ENCODE results near the gene NFATC2.
"Not testable (repeated sequence)": the region's sequence is repeated elsewhere in the genome, so short reads cannot be mapped to it uniquely, and the experiment has no call there.

The NFATC2 gene

DNA sequence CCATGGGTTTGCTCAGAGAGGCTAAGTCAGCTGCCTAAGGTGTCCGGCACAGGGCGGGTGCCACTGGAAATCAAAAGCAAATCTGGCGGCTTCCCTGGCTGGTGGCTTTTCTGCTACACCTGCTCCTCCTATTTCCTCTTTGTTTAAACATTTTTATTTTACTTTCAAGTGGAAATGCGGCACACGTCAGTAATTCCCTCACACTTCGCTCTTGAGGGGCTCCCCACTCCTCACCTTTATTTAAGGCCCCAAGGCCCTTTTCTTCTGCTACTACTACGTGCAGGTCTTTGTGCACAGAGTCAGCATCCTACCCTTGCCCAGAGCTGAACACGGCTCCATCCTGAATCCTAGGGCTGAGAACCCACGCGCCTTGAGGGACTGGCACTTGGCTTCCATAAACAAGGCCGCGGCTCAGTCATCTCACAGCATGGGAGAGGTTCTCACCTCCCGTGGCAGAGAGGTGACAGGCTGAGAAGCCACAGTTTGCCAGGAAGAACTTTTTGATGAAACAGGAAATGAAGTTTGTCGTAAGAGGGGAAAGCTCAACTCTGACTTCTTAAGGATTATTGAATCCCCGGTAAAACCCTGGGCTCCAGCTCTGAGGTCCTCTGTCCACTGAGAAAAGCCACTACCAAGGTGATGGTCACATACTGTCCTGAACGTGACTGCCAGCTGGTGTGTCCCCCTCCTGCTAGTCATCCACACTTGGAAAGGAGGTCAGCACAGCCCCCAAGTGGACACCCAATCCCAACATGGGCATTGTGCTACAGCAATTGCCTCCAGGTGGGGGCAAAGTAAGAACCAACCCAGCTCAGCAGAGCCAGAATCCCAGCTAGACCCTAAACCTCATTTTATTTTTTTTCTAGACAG is 48.0 kb downstream of the NFATC2 start:
- no peak for DNase-seq (ENCODE audit: low spot score)

DNA sequence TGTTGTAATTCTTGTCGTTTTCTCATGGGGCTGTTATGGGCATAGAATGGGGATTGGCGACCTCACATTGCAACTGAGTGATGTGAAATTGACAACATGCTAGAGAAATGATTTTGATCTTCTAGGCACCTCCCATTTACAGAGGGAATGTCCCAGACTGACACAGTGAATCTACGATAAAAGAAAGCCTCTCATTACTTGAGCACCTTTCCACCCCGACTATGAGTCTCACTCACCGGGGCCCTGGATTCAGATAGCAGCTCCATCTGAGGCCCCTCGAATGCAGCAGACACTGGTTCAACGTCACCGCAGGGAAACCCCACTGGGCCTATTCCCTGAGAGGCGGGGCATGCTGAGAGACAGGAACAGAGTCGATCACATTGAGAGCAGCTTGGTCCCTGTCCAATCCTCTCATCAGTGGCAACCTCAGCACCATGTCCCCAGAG is 49.1 kb downstream of the NFATC2 start:
- no peak for DNase-seq (ENCODE audit: low spot score)

DNA sequence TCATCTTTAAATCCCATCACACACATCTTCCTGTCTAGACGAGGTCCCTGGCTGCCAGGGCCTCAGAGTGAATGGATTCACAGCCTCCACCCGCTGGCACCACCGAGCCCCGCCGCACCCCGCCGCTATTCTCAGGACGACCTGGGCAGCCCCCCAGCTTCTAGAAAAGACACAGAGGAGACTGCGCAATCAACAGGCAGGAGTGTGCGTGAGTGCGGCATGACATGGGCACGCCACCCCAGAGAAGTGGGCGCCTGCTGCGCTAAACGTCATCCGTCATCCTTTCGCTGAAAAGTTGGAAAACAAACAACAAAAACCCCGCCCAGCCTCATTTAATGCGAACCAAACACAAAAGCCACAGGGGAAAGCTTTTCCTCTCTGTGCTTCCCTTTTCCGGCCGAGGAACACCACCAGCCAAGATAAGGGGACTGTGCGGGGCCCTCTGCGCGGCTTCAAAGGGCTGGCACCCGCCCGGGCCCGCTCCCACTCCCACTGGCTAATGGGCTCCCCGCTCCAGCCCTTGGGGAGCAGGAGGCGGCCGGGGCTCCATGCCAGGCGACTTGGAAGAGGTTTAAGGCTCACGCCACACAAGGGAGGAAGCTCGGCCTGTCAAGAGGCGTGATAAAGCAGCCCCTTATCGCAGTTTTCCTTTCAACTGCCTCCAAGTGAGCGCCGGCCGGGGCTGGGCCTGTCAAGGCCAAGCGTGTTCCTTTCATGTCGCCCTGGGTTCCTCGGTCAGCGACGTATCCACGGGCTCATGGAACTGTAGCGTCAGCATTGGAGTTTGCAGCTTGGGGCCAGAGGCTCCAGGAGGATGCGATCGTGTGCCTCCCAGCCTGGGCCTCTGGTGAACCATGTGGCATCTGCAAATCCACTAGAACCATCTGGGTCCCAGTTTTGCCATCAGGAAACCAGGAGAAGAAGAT is 50.1 kb downstream of the NFATC2 start:
- peak; percentile 30 for DNase-seq (ENCODE audit: low spot score)

DNA sequence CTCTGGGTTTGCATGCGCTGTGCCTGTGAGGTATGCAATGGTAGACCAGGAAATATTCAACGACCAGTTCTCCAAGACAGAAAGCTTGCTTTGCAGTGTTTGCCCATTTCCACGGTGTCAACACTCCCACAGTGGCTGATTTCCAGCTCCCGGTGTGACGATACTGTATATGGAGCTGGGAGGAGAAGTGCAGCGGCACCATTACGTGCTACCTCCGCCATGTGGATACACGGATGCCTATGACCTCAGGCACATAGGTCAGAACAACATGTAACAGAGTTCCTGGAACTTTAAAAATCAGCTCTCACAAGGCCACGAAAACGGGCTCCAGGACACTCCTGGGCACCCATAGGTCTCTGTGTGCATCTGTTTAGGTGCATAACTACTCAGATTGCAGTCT is 51.1 kb downstream of the NFATC2 start:
- DNase-seq (ENCODE audit: low spot score) = no peak

DNA sequence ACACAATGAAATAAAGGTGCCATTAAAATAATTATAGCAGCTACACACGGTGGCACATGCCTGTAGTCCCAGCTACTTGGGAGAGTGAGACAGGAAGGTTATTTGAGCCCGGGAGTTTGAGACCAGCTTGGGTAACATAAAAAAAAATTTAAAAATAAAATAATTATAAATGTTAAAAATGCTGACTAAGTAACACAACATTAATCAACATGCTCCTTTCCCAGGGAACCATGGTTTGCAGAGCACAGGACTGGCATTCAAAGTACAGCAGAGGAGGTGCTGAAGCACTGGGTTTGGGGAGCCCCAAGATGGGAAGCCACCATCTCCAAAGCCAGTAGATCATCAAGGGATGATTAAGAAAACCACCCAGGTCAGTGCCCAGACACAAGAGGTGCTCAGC is 51.9 kb downstream of the NFATC2 start:
- no peak for DNase-seq (ENCODE audit: low spot score)

DNA sequence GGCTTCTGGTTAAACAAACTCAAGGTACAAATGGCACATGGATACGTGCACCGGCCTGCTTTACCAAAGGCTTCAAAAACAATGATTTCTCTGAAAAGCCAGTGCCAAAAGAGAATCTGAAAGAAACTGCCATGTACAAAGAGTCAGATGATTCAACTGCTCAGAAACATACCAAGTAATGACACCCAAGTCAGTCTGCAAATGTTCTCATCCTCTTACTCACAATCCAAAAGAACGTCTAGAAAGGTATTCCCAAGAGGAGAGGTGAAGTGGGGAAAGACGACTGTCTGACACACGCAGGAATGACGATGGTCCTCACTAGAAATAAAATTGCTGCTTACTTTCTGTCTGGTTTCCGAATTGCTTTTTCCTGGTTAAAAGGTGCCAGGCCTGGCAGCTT is 52.9 kb downstream of the NFATC2 start:
- no peak for DNase-seq (ENCODE audit: low spot score)

DNA sequence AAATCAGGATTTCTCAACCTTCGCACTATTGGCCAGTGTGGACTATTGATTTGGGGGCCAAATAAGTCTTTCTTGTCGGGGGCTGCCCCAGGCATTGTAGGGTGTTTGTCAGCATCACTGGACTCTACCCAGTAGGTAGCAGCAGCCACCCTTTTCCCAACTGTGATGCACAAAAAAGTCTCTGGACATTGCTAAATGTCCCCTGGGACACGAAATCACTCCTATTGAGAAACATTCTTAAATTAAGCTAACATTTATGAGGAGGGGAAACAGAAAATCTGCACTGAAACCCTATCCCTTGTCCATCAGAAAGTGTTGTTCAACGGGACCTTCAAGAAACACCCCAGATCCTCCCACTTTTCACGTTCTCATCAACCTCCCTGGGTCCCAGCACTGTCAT is 54.2 kb downstream of the NFATC2 start:
- DNase-seq (ENCODE audit: low spot score) = no peak

DNA sequence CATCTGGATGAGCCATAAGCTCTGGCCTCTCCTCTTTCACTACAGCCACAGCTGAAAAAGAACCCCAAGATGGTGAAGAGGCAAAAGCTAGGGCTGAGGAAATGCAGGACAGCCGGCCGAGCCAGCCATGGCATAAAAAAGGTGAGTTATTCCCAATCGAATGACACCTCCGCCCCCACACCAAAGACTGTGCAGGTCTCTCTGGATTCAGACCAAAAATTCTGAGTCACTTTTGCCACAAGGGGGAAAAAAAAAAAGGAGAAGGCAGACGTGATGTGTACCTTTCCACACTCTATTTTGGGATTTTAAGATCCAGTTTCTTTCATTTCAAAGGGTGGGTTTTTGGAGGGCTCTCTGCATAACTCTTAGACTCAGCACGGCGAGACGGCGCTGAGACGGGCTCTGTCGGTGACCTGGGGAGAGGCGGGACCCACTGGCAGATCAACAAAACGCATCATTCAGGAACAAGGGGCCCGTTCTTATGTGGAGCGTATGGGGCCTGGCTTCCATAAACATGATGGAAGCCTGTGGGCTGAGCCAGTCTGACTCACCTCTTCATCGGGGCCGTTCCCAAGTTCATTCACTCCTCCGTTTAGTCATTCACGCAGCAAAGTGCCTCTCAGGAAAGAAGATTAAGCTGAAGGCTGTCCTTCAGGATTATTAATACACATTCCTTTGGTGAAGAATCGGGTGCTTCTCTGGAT is 54.8 kb downstream of the NFATC2 start:
- peak; percentile 38 for DNase-seq (ENCODE audit: low spot score)

DNA sequence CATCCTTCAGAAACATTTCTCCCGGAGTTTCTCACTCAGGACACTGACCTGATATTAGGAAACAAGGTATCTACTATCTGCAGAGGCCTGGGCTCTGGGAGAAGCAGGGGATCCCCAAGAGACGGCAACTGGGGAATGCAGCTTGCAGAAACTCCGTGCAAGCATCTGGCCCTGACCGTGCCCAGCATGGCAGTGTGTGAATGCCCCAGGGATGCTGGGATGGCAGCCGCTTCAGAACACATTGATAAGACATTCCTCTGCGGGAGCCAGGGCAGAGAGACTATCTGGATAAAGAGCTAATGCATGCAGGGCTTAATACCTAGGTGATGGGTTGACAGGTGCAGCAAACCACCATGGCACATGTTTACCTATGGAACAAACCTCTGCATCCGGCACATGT is 55.4 kb downstream of the NFATC2 start:
- no peak for DNase-seq (ENCODE audit: low spot score)

DNA sequence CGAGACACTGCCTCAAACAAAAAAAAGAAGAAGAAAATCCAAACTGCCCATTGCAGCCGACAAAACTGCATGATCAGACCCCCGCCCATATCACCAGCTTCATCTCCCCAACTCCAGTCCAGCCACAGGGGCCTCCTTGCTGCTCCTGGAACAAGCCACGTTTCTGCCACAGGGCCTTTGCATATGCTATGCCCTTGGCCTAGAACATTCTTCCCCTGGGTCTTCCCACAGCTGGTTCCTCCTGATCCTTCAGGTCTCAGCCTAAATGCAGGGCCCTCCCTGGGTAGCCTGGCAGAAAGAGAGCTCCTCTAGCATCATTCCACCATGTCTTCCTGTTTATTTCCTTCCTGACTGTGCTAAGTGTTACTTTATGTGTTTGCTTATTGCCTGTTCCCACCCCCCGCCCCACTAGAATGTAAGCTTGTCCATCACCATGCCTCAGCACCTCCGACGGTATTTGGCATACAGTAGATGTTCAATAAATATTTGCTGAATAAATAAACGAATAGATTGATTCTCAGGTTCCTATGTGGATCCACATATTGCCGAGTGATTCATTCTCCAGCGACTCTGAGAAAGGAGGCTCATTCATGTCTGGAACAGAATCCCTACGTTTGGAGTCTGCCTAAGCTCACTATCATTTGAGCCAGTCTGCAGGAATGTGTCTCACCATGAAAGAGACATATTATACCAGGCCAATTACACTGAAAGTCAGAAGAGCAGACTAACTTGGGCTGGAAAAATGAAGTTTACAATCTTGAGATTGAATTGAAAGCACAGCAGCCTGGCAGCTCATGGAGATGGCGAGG is 56.1 kb downstream of the NFATC2 start:
- no peak for DNase-seq (ENCODE audit: low spot score)

DNA sequence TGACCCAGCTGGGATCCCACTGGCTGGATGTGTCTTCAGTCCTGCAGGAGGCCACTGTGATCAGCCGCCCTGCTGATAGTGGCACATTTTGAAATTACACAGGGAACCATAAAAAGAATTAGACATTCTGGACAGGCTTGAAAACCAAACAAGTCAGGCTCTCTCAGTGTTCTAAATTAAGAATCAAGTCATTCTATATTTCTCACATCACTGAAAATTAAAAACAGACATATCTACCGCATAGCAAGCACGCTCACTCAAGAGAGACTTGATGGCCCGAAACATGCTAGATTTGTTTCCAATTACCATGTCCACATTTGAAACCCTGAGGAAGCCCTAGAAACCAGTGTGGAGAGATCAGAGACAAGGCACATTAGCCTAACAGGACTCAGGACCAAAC is 57.7 kb downstream of the NFATC2 start:
- DNase-seq (ENCODE audit: low spot score) = no peak

DNA sequence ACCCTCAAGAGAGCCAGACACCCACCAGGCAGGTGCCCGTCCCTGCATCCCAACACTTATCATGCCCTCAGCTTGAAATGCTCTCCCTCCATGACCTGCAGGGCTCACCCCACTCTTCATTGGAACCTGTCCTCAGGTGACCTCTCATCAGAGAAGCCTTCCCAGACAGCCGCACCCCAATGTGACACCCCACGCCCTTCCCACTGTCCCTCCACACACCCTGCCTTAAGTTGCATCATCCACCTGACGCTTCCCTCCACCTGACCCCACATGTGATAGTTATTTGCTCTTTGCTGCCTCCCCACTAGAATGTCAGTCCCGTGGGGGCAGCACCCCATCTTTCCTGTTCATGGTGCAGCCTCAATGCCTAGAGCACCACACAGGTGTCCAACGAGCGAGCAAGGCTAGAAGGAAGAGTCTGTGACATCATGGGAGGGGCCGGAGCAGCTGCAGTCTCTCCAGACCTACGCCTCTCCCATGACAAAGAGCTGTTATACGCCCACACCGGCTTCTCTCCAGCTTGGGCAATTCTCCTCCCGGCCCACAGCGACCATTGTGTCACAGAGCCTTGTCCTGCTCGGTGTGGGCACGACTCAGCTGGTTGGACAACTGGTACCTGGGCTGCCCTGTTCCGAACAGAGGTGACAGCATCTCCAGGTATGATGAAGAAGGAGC is 58.2 kb downstream of the NFATC2 start:
- DNase-seq (ENCODE audit: low spot score) = no peak

DNA sequence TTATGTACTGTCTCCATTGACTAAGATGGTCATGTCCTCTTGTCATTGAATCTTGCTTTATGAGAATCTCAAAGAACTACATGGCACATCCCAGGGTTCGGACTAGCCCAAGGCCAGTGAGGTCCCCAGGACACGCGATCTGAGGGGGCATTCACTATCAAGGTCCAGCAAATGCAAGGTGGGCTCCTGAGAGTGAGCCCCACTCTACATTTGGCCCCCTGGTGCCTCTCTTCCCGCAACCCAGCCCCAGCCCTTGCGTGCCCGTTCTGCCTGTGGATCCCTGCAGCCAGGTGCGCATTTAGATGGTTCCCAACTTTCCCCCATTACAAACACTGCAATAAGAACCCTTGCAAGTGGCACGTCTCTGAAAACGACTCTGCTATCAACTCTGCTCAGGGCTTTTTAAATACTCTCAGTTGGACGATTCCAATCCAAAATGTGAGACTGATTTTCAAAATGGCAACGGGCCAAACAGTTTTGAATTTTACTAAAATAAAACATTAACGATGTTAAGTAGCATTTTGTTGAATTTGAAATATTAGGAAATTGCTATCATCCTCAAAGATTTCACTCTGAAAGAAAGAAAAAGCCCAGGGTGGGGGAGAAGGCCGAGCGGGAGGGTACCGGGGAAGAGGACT is 59.6 kb downstream of the NFATC2 start:
- DNase-seq (ENCODE audit: low spot score) = no peak

DNA sequence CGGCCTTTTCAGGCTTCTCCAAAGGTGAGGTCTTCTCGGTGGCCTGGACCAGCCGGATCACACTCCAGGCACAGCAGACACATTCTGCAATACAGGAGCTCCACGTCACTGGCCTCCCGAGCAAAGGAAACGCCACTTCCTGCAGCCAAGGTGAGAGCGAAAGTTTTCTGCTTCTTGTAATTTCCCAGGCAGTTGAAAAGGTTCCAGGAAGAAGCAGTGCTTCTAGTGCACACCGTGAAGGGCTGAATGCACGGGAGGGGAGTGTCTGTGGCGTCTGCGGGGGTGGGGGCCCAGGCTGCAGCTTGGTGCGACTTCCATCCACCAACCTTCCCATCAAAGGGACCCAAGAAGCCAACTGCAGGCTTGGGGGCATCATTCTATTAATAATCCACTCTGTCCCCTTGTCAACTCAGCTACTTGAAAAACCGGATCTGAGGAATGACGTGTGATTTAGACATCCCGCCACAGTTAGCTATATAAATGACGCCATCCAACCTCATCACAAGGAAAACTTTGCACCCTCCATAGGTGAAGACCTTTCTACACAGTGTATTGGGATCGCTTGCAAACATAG is 61.1 kb downstream of the NFATC2 start:
- DNase-seq (ENCODE audit: low spot score) = no peak

DNA sequence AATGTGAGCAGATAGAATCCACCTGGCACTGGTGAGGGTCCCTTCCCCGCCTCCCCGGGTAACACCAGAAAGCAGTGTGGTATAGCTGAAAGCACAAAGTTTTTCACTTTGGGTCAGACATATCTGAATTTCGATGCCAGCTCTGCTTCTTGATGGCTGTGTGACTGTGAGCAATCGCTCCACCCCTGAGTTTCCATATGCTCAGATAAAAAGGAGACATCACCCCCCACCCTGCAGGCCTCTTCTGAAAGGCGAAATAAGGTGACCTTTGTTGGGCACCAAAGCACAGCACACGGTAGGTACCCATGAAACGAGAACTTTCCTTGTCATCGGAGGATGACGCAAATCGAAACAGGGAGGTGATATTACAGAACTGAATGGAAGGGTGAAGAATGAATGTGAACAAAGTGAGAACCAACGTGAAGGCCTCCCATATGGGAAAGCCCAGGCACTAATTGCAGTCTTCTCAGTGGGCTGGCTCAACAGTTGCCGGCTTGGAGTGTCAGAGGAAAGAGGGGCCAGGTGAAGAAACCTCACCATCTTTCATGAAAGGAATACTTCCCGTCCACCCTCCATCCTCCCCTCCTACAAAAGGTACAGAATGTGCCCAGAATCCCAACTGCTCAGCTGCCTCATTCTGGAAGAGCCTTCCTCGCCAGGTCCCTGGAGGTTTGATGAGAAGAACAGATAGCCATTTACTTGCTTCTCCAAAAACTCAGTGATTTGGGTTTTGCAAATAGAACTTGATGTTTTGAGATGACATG is 61.8 kb downstream of the NFATC2 start:
- no peak for DNase-seq (ENCODE audit: low spot score)

DNA sequence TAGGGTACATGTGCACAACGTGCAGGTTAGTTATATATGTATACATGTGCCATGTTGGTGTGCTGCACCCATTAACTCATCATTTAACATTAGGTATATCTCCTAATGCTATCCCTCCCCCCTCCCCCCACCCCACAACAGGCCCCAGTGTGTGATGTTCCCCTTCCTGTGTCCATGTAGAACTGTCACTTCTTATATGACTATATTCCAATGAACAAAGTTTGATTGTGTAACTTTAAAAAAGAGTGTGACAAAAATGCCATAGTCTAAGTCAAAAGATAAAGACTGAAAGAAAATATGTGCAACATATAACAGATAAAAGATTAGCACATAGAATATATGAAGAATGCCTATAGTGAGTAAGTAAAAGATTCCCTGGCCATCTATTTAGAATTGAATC is 66.4 kb downstream of the NFATC2 start:
- not testable (repeated sequence) for DNase-seq (ENCODE audit: low spot score)

DNA sequence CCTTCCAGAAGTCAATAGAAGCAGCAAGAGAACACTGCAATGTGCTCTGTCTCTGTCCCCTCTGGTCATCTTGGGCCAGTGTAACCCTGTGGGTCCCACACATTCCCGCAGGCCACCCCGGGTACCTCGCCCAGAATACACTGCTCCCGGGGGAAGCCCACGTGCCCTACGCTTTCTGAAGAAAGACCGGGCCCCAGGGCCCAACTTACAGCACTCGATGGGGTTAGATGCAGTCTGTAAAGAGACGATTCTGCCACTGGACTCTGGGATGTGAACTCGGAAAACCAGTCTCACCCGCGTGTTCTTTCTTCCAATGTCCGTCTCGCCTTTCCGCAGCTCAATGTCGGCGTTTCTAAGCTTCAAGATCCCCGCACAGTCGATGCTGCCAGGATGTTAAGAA is 68.7 kb downstream of the NFATC2 start:
- no peak for DNase-seq (ENCODE audit: low spot score)

DNA sequence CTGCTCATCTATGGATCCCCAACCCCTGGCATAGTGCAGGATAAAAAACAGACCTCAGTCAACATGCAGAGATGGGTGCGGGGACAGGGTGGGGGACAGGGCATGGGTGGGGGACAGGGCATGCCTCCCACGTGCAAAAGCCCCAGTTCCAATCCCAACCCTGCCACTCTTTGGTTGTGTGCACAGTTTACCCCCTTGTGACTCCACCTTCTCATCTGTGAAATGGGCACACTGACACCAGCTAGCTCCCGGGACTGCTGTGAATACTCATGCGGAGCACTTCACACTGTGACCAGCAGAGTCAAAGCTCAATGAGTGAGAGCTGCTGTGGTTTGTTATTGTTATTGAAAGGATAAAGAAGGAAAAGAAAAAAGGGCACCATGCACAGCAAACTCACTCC is 69.3 kb downstream of the NFATC2 start:
- no peak for DNase-seq (ENCODE audit: low spot score)

DNA sequence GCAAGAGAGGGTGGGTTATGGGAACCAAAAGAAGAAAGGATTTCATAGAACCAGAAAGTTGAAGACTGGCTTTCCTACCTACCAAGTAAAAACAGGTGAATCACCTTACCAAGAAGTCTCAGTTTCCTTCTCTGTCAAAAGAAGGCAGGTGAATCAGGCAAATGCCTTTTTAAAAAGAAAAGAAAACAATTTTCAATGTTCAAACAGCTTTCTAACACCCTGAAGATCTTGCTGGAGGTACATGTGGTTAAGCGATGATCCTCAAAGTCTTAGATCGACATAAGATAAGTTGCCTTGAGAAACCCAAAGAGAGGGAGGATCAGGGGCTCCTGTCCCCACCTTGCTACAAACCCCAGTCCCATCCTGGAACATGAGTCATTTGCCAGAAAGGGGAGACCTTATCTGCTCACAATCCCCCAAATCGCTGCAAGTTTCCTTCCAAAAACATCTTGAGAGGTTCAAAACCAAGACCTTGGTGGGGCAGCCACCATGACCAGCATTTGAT is 71.6 kb downstream of the NFATC2 start:
- no peak for DNase-seq (ENCODE audit: low spot score)

Measured in GM03348 (cell line).